GM10266 (cell line): ENCODE measurements around the gene ATRNL1.

Experiments
- DNase-seq: peaks from one replicate; pipeline ENCODE4 v3.0.0; 2012; ENCODE audit errors: extremely low spot score
- TF ChIP-seq, protein P1 (sequence below): IDR thresholded peaks from 2 replicates; pipeline ENCODE4 v1.5.1; 2012; ENCODE audit warnings: mild to moderate bottlenecking, low read depth; ENCODE audit not compliant: control insufficient read depth, insufficient read depth; ENCODE audit errors: missing control alignments

Gene ATRNL1

DNA sequence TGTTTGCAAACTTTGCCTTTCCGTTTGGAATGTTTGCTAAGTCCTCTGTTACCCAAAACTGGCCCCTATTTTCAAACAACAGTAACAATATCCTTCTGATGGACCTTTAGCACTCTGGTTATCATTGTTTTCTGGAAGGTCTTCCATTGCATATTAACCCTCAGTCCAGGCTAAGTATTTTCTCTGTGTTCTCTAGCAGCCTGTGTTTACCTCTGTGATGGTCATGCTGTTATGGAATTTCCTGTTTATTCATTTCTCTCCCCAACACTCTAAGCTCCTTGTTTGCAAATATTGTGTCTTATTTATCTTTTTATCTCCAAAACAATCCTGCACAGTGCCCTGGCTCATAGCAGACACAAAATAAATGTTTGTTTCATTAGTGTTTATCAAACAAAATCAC lies 560.3 kb downstream of the ATRNL1 start:
- TF ChIP-seq, protein P1, sequence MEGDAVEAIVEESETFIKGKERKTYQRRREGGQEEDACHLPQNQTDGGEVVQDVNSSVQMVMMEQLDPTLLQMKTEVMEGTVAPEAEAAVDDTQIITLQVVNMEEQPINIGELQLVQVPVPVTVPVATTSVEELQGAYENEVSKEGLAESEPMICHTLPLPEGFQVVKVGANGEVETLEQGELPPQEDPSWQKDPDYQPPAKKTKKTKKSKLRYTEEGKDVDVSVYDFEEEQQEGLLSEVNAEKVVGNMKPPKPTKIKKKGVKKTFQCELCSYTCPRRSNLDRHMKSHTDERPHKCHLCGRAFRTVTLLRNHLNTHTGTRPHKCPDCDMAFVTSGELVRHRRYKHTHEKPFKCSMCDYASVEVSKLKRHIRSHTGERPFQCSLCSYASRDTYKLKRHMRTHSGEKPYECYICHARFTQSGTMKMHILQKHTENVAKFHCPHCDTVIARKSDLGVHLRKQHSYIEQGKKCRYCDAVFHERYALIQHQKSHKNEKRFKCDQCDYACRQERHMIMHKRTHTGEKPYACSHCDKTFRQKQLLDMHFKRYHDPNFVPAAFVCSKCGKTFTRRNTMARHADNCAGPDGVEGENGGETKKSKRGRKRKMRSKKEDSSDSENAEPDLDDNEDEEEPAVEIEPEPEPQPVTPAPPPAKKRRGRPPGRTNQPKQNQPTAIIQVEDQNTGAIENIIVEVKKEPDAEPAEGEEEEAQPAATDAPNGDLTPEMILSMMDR = no peak
- DNase-seq = no peak

DNA sequence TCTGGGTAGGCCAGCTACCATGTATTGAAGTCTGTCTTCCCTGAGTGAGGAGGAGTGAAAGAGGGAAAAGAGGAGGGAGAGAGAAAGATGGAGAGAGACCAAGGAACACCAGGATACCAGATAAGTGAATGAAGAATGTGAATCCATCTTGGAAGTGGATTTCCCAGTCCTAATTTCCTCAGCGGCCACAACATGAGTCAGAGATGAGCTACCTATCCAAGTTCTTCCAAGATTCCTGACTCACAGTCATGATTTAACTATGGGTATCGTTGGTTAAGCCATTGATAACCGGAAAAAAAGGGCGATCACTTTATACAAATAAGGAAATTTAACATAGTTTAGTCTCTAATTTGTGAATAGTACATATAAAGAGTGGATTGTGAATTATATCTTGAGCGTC lies 561.8 kb downstream of the ATRNL1 start:
- DNase-seq = no peak
- TF ChIP-seq, protein P1 = no peak

DNA sequence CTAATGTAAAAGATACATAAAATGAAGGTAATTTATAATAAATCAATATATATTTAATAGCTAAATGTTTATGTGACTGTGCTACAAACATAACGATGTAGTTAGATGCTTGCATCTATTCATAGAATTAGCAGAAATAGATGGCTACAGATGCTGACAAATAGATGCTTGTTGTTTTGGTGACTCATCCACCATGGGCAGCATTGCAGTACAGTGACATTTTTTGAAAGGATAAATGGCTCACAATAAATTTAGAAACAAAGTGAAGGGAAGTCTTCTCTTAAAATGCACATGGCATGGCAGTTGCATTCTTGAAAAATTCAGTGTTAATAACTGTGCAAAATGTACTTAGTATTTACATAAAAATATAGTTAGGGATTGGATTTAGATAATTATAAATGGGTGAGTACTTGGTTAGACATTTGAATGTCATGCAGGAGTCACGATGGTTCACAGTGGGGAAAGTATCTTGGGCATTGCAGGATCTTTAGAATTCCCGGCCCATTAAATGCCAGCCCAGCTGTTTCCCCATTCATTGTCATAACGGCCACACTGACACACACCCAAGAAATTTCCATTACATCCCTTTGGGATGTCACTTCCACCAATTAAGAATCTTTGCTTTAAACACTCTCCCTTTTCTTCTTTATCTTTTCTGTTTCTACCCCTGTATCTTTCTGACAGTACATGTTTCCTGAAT lies 564.1 kb downstream of the ATRNL1 start:
- no peak for DNase-seq
- TF ChIP-seq, protein P1 = no peak

DNA sequence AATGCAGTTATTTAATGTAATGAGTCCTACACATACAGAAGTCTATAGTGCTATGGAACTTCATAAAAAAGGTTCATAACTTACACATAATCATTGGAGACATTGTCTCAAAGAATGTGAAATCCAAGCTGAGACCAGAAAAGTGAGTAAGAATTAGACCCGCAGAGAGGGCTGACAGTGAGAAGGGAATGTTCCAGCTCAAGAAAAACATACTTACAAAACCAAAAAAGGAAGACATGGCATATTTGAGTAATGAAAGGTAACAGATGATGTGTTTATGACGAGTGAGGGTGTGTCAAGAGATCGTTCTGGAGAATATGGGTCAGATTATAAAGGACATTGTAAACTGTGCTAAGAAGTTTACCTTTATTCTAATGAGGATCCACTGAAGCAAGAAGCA lies 566.5 kb downstream of the ATRNL1 start:
- DNase-seq = no peak
- TF ChIP-seq, protein P1 = no peak

DNA sequence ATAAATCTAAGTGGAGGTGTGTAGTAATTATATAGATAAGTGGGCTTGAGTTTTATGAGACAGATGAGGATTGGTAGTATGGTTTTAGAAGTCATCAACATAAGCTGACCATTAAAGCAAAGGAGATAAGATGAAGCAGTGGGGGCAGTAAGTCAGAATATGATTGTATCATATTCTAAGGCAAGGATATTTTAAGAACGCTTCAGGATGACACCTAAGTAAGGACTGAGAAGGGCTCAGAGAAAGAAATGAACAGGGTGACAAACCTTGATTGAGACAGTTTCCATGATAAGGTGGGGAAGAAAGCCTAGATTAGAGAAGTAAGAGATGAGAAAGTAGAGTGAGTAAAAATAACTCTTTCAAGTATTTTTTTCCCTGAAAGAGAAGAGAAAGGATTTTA lies 567.2 kb downstream of the ATRNL1 start:
- no peak for DNase-seq
- TF ChIP-seq, protein P1 = no peak

DNA sequence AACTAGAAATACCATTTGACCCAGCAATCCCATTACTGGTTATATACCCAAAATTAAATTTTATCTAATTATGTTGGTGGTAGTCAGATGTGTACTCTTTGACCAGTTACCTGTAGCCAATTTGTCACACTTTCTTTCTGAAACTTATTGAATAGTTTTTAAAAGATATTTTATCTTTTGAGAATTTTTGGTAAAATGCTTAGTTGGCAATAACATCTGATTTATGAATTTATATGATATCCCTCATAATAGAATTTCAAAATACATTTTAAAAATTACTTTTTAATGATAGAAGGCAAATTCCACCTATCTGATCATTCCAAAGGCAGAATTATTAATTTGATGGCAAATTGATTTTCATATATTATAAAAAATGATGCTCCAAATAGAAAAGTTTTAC lies 569.3 kb downstream of the ATRNL1 start:
- TF ChIP-seq, protein P1 = no peak
- no peak for DNase-seq

DNA sequence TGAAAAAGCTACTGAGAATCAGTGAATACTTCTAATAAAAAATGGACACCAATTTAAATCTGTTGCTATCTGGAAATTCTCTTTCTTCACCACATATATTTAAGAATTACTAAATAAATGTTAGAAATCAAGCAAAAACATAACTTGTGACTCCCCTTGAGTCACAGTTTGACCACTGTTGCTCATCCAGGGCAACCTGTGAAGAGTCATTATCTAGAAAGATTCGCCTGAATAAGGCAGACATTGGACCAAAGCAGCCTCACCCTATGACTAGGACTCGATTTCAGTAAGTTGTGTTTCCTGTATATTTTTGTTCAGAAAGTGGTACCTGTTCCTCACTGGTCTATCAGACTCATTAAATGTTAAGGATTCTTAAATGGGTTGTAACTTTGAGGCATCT lies 572.4 kb downstream of the ATRNL1 start:
- DNase-seq = no peak
- TF ChIP-seq, protein P1 = no peak
